Panc1 (cell line): ENCODE measurements around the gene GNPDA2.

Source experiments
- SIN3A ChIP-seq: IDR thresholded peaks from 2 replicates; pipeline ENCODE4 v1.6.1; 2012; ENCODE audit warnings: low read depth, mild to moderate bottlenecking, low read length, moderate library complexity, borderline replicate concordance; ENCODE audit not compliant: insufficient read depth
- TF ChIP-seq, protein P1 (sequence below): fragments of 450-650 bp; IDR thresholded peaks from 2 replicates; pipeline ENCODE4 v1.5.1; 2017; ENCODE audit warnings: mild to moderate bottlenecking

DNA sequence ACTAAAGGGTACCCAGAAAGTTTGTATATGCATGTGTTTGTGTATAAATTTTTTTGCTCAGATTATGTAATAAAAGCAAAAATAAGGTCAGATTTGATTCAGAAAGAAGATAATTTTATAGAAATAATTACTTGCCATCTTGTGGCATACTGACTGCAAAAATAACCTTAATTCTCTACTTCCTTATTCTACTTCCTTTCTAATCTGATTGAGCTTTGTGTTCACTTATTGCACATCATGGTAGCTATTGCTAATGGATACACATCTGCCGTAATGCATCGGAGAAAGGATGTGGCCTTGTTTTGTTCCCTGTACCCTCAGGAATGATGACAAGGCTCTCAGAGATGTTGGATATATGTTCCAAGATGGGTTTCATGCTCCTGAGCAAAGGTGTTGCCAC, 10.5 kb upstream of the GNPDA2 start:
- TF ChIP-seq, protein P1, sequence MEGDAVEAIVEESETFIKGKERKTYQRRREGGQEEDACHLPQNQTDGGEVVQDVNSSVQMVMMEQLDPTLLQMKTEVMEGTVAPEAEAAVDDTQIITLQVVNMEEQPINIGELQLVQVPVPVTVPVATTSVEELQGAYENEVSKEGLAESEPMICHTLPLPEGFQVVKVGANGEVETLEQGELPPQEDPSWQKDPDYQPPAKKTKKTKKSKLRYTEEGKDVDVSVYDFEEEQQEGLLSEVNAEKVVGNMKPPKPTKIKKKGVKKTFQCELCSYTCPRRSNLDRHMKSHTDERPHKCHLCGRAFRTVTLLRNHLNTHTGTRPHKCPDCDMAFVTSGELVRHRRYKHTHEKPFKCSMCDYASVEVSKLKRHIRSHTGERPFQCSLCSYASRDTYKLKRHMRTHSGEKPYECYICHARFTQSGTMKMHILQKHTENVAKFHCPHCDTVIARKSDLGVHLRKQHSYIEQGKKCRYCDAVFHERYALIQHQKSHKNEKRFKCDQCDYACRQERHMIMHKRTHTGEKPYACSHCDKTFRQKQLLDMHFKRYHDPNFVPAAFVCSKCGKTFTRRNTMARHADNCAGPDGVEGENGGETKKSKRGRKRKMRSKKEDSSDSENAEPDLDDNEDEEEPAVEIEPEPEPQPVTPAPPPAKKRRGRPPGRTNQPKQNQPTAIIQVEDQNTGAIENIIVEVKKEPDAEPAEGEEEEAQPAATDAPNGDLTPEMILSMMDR, result no peak
- no peak for TF ChIP-seq SIN3A
